A549 (cell line): ENCODE data around the gene DUSP1. TPM values are rescaled to one million over a fixed set of nuclear protein-coding genes. Genes with fewer than 3 reads are reported as not detected.

Experiments used
- ATAC-seq, 2 experiments: fragments of 200-7000 bp in 1 of 2; fragments of >200 bp in 1 of 2; cut with Nextera tagmentation in 1 of 2; cut with Tn5 transposase in 1 of 2; 3 replicates each; pipeline versions ENCODE4 v1.8.0 to v1.9.1; 2018 to 2020; ENCODE audit warnings: mild to moderate bottlenecking in 1 of 2, moderate library complexity in 1 of 2
- CTCF ChIA-PET: fragments of 300-600 bp; sonication (Branson Sonifier 250); formaldehyde crosslinking; extraction: SDS; loops from one replicate; lab custom pipeline; 2021; ENCODE audit warnings: antibody characterized with exemption, inconsistent platforms; lab: Yijun Ruan, JAX
- POLR2A ChIA-PET: fragments of 350-600 bp; formaldehyde crosslinking; extraction: SDS; loops from one replicate; lab custom pipeline; 2021; ENCODE audit warnings: antibody characterized with exemption, inconsistent platforms; lab: Yijun Ruan, JAX
- DNase-seq, 2 experiments: peaks; one replicate each; pipeline versions ENCODE4 v3.0.0 to v3.0.0-alpha.2; 2011 to 2016; ENCODE audit warnings: low read depth in 1 of 2, low spot score in 1 of 2
- FAIRE-seq: peaks from 2 replicates; lab custom pipeline; 2011; peaks lifted over from hg19 to GRCh38; lab: Jason Lieb, UNC
- H3K27ac ChIP-seq, 2 experiments: fragments of >200 bp; sonication (Bioruptor Twin); formaldehyde crosslinking; 3 replicates each; pipeline ENCODE4 v1.5.1; 2016 to 2017
- H3K4me1 ChIP-seq: fragments of >200 bp; sonication (Bioruptor Twin); formaldehyde crosslinking; 3 replicates; pipeline ENCODE4 v1.6.1; 2016
- H3K4me2 ChIP-seq: fragments of >200 bp; sonication (Bioruptor Twin); formaldehyde crosslinking; 3 replicates; pipeline ENCODE4 v1.6.1; 2016
- H3K4me3 ChIP-seq: fragments of >200 bp; sonication (Bioruptor Twin); formaldehyde crosslinking; 3 replicates; pipeline ENCODE4 v1.5.1; 2016
- H3K9me3 ChIP-seq: fragments of >200 bp; sonication (Bioruptor Twin); formaldehyde crosslinking; 3 replicates; pipeline ENCODE4 v1.6.1; 2016
- ATOH8 ChIP-seq: fragments of 250-450 bp; sonication (Bioruptor Pico); IDR thresholded peaks from 2 replicates; pipeline ENCODE4 v1.5.0; 2020; ENCODE audit warnings: low read depth, mild to moderate bottlenecking, moderate library complexity
- BCL3 ChIP-seq: fragments of >200 bp; sonication (Bioruptor Twin); formaldehyde crosslinking; IDR thresholded peaks from 3 replicates; pipeline ENCODE4 v1.6.1; 2016
- CBX2 ChIP-seq: fragments of 200-600 bp; sonication (generic); IDR thresholded peaks from 2 replicates; pipeline ENCODE4 v1.6.1; 2016; ENCODE audit warnings: low read depth, mild to moderate bottlenecking, borderline replicate concordance
- CHD2 ChIP-seq: fragments of 150-350 bp; IDR thresholded peaks from 2 replicates; pipeline ENCODE4 v1.6.1; 2014; ENCODE audit warnings: low read length; ENCODE audit not compliant: partially characterized antibody
- CTCF ChIP-seq: fragments of >200 bp; sonication (Bioruptor Twin); formaldehyde crosslinking; IDR thresholded peaks from 3 replicates; pipeline ENCODE4 v1.5.1; 2016
- EHF ChIP-seq: fragments of 250-450 bp; sonication (Bioruptor Pico); IDR thresholded peaks from 2 replicates; pipeline ENCODE4 v1.5.0; 2020; ENCODE audit warnings: mild to moderate bottlenecking
- ESRRA ChIP-seq: fragments of 150-350 bp; IDR thresholded peaks from 2 replicates; pipeline ENCODE4 v1.6.1; 2014; ENCODE audit warnings: mild to moderate bottlenecking, low read length, borderline replicate concordance
- FOSB ChIP-seq: fragments of 250-450 bp; sonication (Bioruptor Pico); IDR thresholded peaks from 2 replicates; pipeline ENCODE4 v1.5.0; 2020; ENCODE audit warnings: mild to moderate bottlenecking, moderate library complexity
- FOSL2 ChIP-seq, 2 experiments: fragments of 450-650 bp in 1 of 2; fragments of >200 bp in 1 of 2; sonication (Bioruptor Twin) in 1 of 2; formaldehyde crosslinking; IDR thresholded peaks; 2 replicates each; pipeline versions ENCODE4 v1.5.0 to v1.6.1; 2016 to 2020; ENCODE audit warnings: mild to moderate bottlenecking in 1 of 2, moderate library complexity in 1 of 2
- FOXS1 ChIP-seq: fragments of 250-450 bp; sonication (Bioruptor Pico); IDR thresholded peaks from 2 replicates; pipeline ENCODE4 v1.5.0; 2020; ENCODE audit warnings: mild to moderate bottlenecking, moderate library complexity
- HES2 ChIP-seq: fragments of >200 bp; sonication (Bioruptor Twin); formaldehyde crosslinking; IDR thresholded peaks from 2 replicates; pipeline ENCODE4 v1.6.1; 2016
- HMGXB4 ChIP-seq: fragments of 250-450 bp; sonication (Bioruptor Pico); IDR thresholded peaks from 2 replicates; pipeline ENCODE4 v1.5.0; 2021; ENCODE audit warnings: mild to moderate bottlenecking, moderate library complexity, borderline replicate concordance
- HOXA7 ChIP-seq: fragments of 250-450 bp; sonication (Bioruptor Pico); IDR thresholded peaks from 2 replicates; pipeline ENCODE4 v1.5.0; 2020; ENCODE audit warnings: mild to moderate bottlenecking, moderate library complexity
- HOXB5 ChIP-seq: fragments of 250-450 bp; sonication (Bioruptor Pico); IDR thresholded peaks from 2 replicates; pipeline ENCODE4 v1.5.0; 2020; ENCODE audit warnings: mild to moderate bottlenecking, moderate library complexity
- JUNB ChIP-seq: fragments of >200 bp; sonication (Bioruptor Twin); formaldehyde crosslinking; IDR thresholded peaks from 2 replicates; pipeline ENCODE4 v1.6.1; 2016
- KDM1A ChIP-seq: fragments of 200-600 bp; sonication (generic); IDR thresholded peaks from 2 replicates; pipeline ENCODE4 v1.6.1; 2016; ENCODE audit warnings: low read depth, mild to moderate bottlenecking
- MAX ChIP-seq: IDR thresholded peaks from 2 replicates; pipeline ENCODE4 v1.6.1; 2012
- NPAS2 ChIP-seq: fragments of 250-450 bp; sonication (Bioruptor Pico); IDR thresholded peaks from 2 replicates; pipeline ENCODE4 v1.8.0; 2022; ENCODE audit warnings: mild to moderate bottlenecking, moderate library complexity, borderline replicate concordance
- PHF8 ChIP-seq: fragments of 200-600 bp; sonication (generic); IDR thresholded peaks from 2 replicates; pipeline ENCODE4 v1.6.1; 2016; ENCODE audit warnings: low read depth, mild to moderate bottlenecking, antibody characterized with exemption, moderate library complexity, borderline replicate concordance
- POLR2A ChIP-seq: IDR thresholded peaks from 2 replicates; pipeline ENCODE4 v1.6.1; 2012; ENCODE audit warnings: mild to moderate bottlenecking, low read length
- POLR2AphosphoS2 ChIP-seq: conservative IDR thresholded peaks from 2 replicates; pipeline ENCODE4 v1.6.1; 2012; ENCODE audit warnings: low read length, improper control_type of control experiment, inconsistent platforms
- RARB ChIP-seq: fragments of 250-450 bp; sonication (Bioruptor Pico); IDR thresholded peaks from 2 replicates; pipeline ENCODE4 v1.8.0; 2021; ENCODE audit warnings: mild to moderate bottlenecking, moderate library complexity
- REST ChIP-seq: fragments of 200-600 bp; sonication (generic); IDR thresholded peaks from 2 replicates; pipeline ENCODE4 v1.6.1; 2016; ENCODE audit warnings: antibody characterized with exemption, mild to moderate bottlenecking, moderate library complexity
- RFX5 ChIP-seq: fragments of 450-650 bp; IDR thresholded peaks from 2 replicates; pipeline ENCODE4 v1.7.1; 2014; ENCODE audit warnings: antibody characterized with exemption, mild to moderate bottlenecking, moderate library complexity
- SREBF2 ChIP-seq: fragments of 450-650 bp; IDR thresholded peaks from 2 replicates; pipeline ENCODE4 v1.6.1; 2014; ENCODE audit warnings: mild to moderate bottlenecking, moderate library complexity
- TFCP2L1 ChIP-seq: fragments of 250-450 bp; sonication (Bioruptor Pico); IDR thresholded peaks from 2 replicates; pipeline ENCODE4 v1.5.0; 2021; ENCODE audit warnings: mild to moderate bottlenecking
- TP53 ChIP-seq: fragments of 250-450 bp; sonication (Bioruptor Pico); IDR thresholded peaks from 2 replicates; pipeline ENCODE4 v1.5.0; 2021; ENCODE audit warnings: mild to moderate bottlenecking, moderate library complexity
- USF2 ChIP-seq: fragments of 450-650 bp; IDR thresholded peaks from 2 replicates; pipeline ENCODE4 v1.6.1; 2014; ENCODE audit warnings: antibody characterized with exemption
- ZC3H11A ChIP-seq: fragments of 450-650 bp; IDR thresholded peaks from 2 replicates; pipeline ENCODE4 v1.6.1; 2014; ENCODE audit warnings: antibody characterized with exemption, mild to moderate bottlenecking
- ZSCAN20 ChIP-seq: fragments of 250-450 bp; sonication (Bioruptor Pico); IDR thresholded peaks from 2 replicates; pipeline ENCODE4 v1.8.0; 2022; ENCODE audit warnings: mild to moderate bottlenecking, moderate library complexity
- WGBS: methylation state at CpG from one replicate; pipeline ENCODE4 v1.1.6; 2017; ENCODE audit errors: missing lambda C conversion rate; 5-methylcytosine and 5-hydroxymethylcytosine counted together
- polyA plus RNA-seq, 4 experiments: library from polyadenylated mRNA; depleted of rRNA in 3 of 4; stranded (reverse); fragments of >200 nt; fragmentation: RNase III in 1 of 4; extraction: RNeasy Plus Mini Kit Qiagen cat#74134 plus additional on column Dnase treatment in 1 of 4; gene quantifications; 2 replicates in 3 of 4; 3 replicates in 1 of 4; pipeline ENCODE4 v1.2.3, GENCODE V29; 2011 to 2017

The DUSP1 gene
- polyA plus RNA-seq, 2 of the 4 experiments (the other 2 are of a cell fraction): 207 to 594 TPM

GRCh38 chr5:172768098-172768572 lies 2.9 kb downstream of the DUSP1 start:
- no peaks in the 10 kb centered on the region for H3K9me3 ChIP-seq
- ChIA-PET CTCF (interaction anchor here (1.2 to 3.6 kb wide), 3 partner anchors 51 to 164 kb away, joined by 4 to 26 read pairs (median 8); no protein-coding TSS in a partner anchor), POLR2A (interaction anchor here (0.5 to 5.0 kb wide), 7 partner anchors 53 to 166 kb away, joined by 3 to 61 read pairs (median 17); no protein-coding TSS in a partner anchor)
- ATAC-seq (no peak), FAIRE-seq (no peak), DNase-seq (no peak)
- peak overlapping the region; percentile 75 for H3K4me3 ChIP-seq
- peak overlapping the region; percentile 89 for H3K4me2 ChIP-seq
- WGBS: 3% methylated on average over 5 of the region's 5 CpGs
- peaks cover 25% of the 10 kb centered on the region for H3K4me1 ChIP-seq
- H3K27ac ChIP-seq: peak overlapping the region; percentile 97 to 100
- TF ChIP-seq NPAS2 (no peak), ZC3H11A (no peak), KDM1A (no peak), MAX (no peak), HES2 (no peak), USF2 (no peak), PHF8 (no peak), CTCF (no peak), FOSB (CRISPR knock-in tag) (peak; percentile 64; the same call in 1 of the 2 replicates), FOSL2 (IDR thresholded peaks at IDR 0.05) (no peak), FOSL2 (CRISPR knock-in tag; IDR thresholded peaks at IDR 0.05) (peak; percentile 19), POLR2A (no peak), JUNB (no peak), RFX5 (no peak), REST (no peak; the same call in 1 of the 2 replicates), EHF (CRISPR knock-in tag) (peak; percentile 76; the same call in 1 of the 2 replicates), HOXA7 (CRISPR knock-in tag) (peak; percentile 83), TP53 (CRISPR knock-in tag) (no peak), SREBF2 (no peak), CHD2 (peak; percentile 35), CBX2 (no peak), TFCP2L1 (CRISPR knock-in tag) (no peak), ATOH8 (CRISPR knock-in tag) (peak; percentile 74), HOXB5 (CRISPR knock-in tag) (0 out of 2 replicates have a peak, but pooled peaks have one; percentile 41), ZSCAN20 (CRISPR knock-in tag) (peak; percentile 72; the same call in 1 of the 2 replicates), RARB (CRISPR knock-in tag) (no peak), HMGXB4 (CRISPR knock-in tag) (peak; percentile 33; the same call in 1 of the 2 replicates), FOXS1 (CRISPR knock-in tag) (no peak), POLR2AphosphoS2 (no peak), BCL3 (no peak; the same call in 1 of the 3 replicates), ESRRA (no peak)
